GM23338 (cell line): ENCODE measurements around the gene FBXW10B. TPM values are rescaled to one million over a fixed set of nuclear protein-coding genes. Genes with fewer than 3 reads are reported as not detected.
"Not testable (repeated sequence)": the region's sequence is repeated elsewhere in the genome, so short reads cannot be mapped to it uniquely, and the experiment has no call there.

Source experiments
- ATAC-seq: fragments of 200-7000 bp; cut with Tn5 transposase; 3 replicates; pipeline ENCODE4 v1.9.1; 2020
- DNase-seq: peaks from one replicate; pipeline ENCODE4 v3.0.0-alpha.2; 2015; ENCODE audit warnings: low spot score
- H2AFZ ChIP-seq: fragments of 200-600 bp; sonication (generic); 2 replicates; pipeline ENCODE4 v1.8.0; 2016; ENCODE audit warnings: antibody characterized with exemption, mild to moderate bottlenecking, moderate library complexity
- H3F3A ChIP-seq: fragments of 200-600 bp; sonication (generic); replicated peaks from 2 replicates; pipeline ENCODE4 v1.8.0; 2017; ENCODE audit warnings: antibody characterized with exemption, mixed run types, low read depth
- H3K27ac ChIP-seq: fragments of 200-600 bp; sonication (generic); 2 replicates; pipeline ENCODE4 v1.6.1; 2016; ENCODE audit warnings: low read depth
- H3K27me3 ChIP-seq: fragments of 200-600 bp; sonication (generic); 2 replicates; pipeline ENCODE4 v1.8.0; 2016; ENCODE audit warnings: mild to moderate bottlenecking, mixed run types, moderate library complexity; ENCODE audit not compliant: insufficient read depth
- H3K36me3 ChIP-seq: fragments of 200-600 bp; sonication (generic); 2 replicates; pipeline ENCODE4 v1.8.0; 2016; ENCODE audit warnings: mild to moderate bottlenecking; ENCODE audit not compliant: insufficient read depth
- H3K4me1 ChIP-seq: fragments of 200-600 bp; sonication (generic); 2 replicates; pipeline ENCODE4 v1.8.0; 2016; ENCODE audit warnings: mild to moderate bottlenecking, moderate library complexity; ENCODE audit not compliant: insufficient read depth
- H3K4me2 ChIP-seq: fragments of 200-600 bp; sonication (generic); 2 replicates; pipeline ENCODE4 v1.7.1; 2017; ENCODE audit warnings: mixed run types
- H3K4me3 ChIP-seq: fragments of 200-600 bp; sonication (generic); 2 replicates; pipeline ENCODE4 v1.6.1; 2016; ENCODE audit warnings: mixed run types
- H3K79me2 ChIP-seq: fragments of 200-600 bp; sonication (generic); replicated peaks from 2 replicates; pipeline ENCODE4 v1.8.0; 2017; ENCODE audit warnings: mild to moderate bottlenecking; ENCODE audit not compliant: insufficient read depth
- H3K9me2 ChIP-seq: fragments of 200-600 bp; sonication (generic); 2 replicates; pipeline ENCODE4 v1.8.0; 2017; ENCODE audit not compliant: insufficient read depth
- H4K20me1 ChIP-seq: fragments of 200-600 bp; sonication (generic); replicated peaks from 2 replicates; pipeline ENCODE4 v1.8.0; 2017; ENCODE audit warnings: mild to moderate bottlenecking; ENCODE audit not compliant: insufficient read depth
- H3K27ac Mint-ChIP-seq: 2 replicates; pipeline ENCODE4 v1.8.0; 2020; ENCODE audit warnings: inconsistent platforms, mild to moderate bottlenecking, moderate library complexity, mixed read lengths
- H3K27me3 Mint-ChIP-seq: 3 replicates; pipeline ENCODE4 v1.8.0; 2022; ENCODE audit warnings: low read depth, mild to moderate bottlenecking, moderate library complexity, mixed read lengths, inconsistent platforms; ENCODE audit not compliant: insufficient read depth, poor library complexity
- H3K36me3 Mint-ChIP-seq: 3 replicates; pipeline ENCODE4 v1.8.0; 2021; ENCODE audit warnings: low read depth, mild to moderate bottlenecking, inconsistent platforms, moderate library complexity, mixed read lengths
- H3K4me1 Mint-ChIP-seq: 3 replicates; pipeline ENCODE4 v1.8.0; 2020; ENCODE audit warnings: mild to moderate bottlenecking, inconsistent platforms, mixed read lengths
- H3K4me3 Mint-ChIP-seq: 3 replicates; pipeline ENCODE4 v1.8.0; 2021; ENCODE audit warnings: moderate library complexity, mild to moderate bottlenecking, inconsistent platforms, mixed read lengths
- H3K9me3 Mint-ChIP-seq: 3 replicates; pipeline ENCODE4 v1.8.0; 2020; ENCODE audit warnings: moderate library complexity, mild to moderate bottlenecking, inconsistent platforms, mixed read lengths
- polyA plus RNA-seq: library from polyadenylated mRNA; unstranded; fragments of >200 nt; fragmentation: Nextera tagmentation; extraction: Ambion mirVana; gene quantifications from 2 replicates; pipeline ENCODE4 v1.2.1, GENCODE V29; 2016
- total RNA-seq: library from RNA; depleted of rRNA; stranded (reverse); fragments of >200 nt; shearing (Covaris generic); gene quantifications from 2 replicates; pipeline ENCODE4 v1.2.3, GENCODE V29; 2014

Gene FBXW10B
- total and polyA plus RNA-seq, 2 experiments from 2014 or later = 0.31 TPM; not detected in 1

DNA sequence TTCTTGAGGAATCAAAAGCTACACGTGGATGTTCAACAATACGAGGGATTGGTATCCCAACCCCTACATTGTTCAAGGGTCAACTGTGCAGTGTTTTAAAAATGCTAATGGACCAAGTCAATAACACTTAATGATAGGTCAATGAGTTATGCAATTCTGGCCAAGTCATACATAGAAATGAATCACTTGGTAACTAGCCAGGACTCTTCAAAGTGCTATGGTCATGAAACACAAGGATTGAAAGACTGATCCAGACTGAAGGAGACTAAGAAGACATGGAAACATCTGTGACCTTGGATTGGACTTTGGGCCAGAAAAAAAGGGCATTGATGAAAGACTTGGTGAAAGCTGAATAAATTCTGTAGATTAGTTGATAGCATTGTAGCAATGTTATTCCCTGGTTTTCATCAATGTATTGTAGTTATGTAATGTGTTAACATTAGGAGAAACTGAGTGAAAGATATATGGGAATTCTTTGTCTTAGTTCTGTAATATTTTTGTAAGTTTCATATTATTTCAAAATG, 11.5 kb upstream of the FBXW10B start:
- not testable (repeated sequence) for H3K9me3 Mint-ChIP-seq, ATAC-seq, H3K4me3 Mint-ChIP-seq, H3K4me3 ChIP-seq, H4K20me1 ChIP-seq, H2AFZ ChIP-seq, H3K27me3 ChIP-seq, H3K79me2 ChIP-seq, H3K4me1 Mint-ChIP-seq, H3K27ac ChIP-seq, H3K27ac Mint-ChIP-seq, H3F3A ChIP-seq, H3K27me3 Mint-ChIP-seq, H3K36me3 ChIP-seq, H3K4me2 ChIP-seq, H3K4me1 ChIP-seq, DNase-seq, H3K9me2 ChIP-seq
- peaks cover 33% of the 10 kb centered on the region for H3K36me3 Mint-ChIP-seq

- H3K27ac ChIP-seq, H3K4me3 Mint-ChIP-seq, H3K4me3 ChIP-seq, H3K27me3 ChIP-seq, H3K79me2 ChIP-seq, H3K27me3 Mint-ChIP-seq, H3K9me3 Mint-ChIP-seq, H3K4me1 ChIP-seq, H3K4me1 Mint-ChIP-seq, H2AFZ ChIP-seq, H3K9me2 ChIP-seq, ATAC-seq, H3K4me2 ChIP-seq, H3F3A ChIP-seq, H3K36me3 ChIP-seq, H4K20me1 ChIP-seq, DNase-seq, H3K27ac Mint-ChIP-seq: not testable (repeated sequence)
- peaks cover 27% of the 10 kb centered on the region for H3K36me3 Mint-ChIP-seq
Measured at GRCh38 chr17:15629991-15630390, 10.5 kb upstream of the FBXW10B start.

DNA sequence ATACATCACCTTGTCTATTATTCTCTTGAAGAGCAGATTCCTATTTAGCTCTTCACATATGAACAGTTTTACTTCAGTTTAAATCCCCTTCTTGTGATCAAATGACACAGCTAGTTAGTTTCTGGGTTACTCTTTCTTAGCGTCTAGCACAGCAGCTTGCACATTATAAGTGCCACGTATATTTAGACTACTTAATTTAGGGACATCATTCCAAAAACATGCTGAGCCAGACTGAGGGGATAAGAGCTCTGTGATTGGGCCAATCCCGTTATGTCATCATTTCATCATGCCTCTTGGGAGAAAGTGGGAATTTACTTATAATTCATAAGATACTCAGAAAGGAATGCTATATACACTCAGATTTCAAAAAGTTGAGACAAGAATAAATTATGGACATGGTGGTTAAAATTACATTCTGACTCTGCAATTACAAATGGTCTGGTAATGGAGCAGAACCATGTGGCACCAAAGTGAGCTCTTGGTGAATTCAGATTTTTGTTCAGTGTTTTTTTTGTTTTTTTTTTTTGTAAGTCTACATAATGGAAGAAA, 4.2 kb upstream of the FBXW10B start:
- not testable (repeated sequence) for H2AFZ ChIP-seq, H3K27me3 ChIP-seq, DNase-seq, H3K27me3 Mint-ChIP-seq, H3K4me3 ChIP-seq, ATAC-seq, H3K4me3 Mint-ChIP-seq, H3K27ac ChIP-seq, H3K9me2 ChIP-seq, H3K4me2 ChIP-seq, H3K36me3 Mint-ChIP-seq, H3K27ac Mint-ChIP-seq, H3K4me1 Mint-ChIP-seq, H3F3A ChIP-seq, H3K36me3 ChIP-seq, H3K4me1 ChIP-seq, H3K79me2 ChIP-seq, H4K20me1 ChIP-seq, H3K9me3 Mint-ChIP-seq

GRCh38 chr17:15623255-15623654, 3.8 kb upstream of the FBXW10B start:
- not testable (repeated sequence) for H3K27me3 ChIP-seq, H3K27me3 Mint-ChIP-seq

DNA sequence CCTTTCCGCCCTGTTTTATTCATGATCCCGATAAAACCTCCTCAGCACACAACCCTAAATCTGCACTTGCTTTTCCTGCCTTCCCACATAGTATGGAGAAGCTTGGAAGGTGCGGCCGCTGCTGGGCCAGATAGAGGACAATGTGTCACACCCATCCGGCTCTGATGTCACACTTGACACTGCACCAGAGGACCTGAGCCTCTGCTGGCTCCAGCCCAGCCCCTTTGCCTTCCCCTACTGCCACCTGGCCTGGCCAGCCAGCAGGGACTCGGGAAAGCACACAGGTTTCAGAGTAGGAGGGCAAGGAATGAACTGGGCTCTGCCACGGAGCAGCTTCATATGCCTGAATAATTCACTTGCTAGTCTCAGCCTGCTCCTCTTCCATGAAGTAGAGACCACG, 2.6 kb upstream of the FBXW10B start:
- not testable (repeated sequence) for H3K79me2 ChIP-seq, H3K27me3 Mint-ChIP-seq, H3K27ac ChIP-seq, H3K27ac Mint-ChIP-seq, H3K4me1 ChIP-seq, DNase-seq, H3K9me2 ChIP-seq, H3K36me3 Mint-ChIP-seq, H3K4me3 ChIP-seq, ATAC-seq, H3K4me1 Mint-ChIP-seq, H3K36me3 ChIP-seq, H3K27me3 ChIP-seq, H3K9me3 Mint-ChIP-seq, H3F3A ChIP-seq, H3K4me2 ChIP-seq, H2AFZ ChIP-seq, H4K20me1 ChIP-seq, H3K4me3 Mint-ChIP-seq

More at GRCh38 chr17:15623255-15623654, 3.8 kb upstream of the FBXW10B start:
- H3K4me1 Mint-ChIP-seq, H3K4me1 ChIP-seq, H4K20me1 ChIP-seq, H3K79me2 ChIP-seq, H2AFZ ChIP-seq, H3K36me3 ChIP-seq, H3K27ac Mint-ChIP-seq, H3K27ac ChIP-seq, H3K4me3 ChIP-seq, H3K36me3 Mint-ChIP-seq, H3F3A ChIP-seq, ATAC-seq, H3K4me3 Mint-ChIP-seq, H3K4me2 ChIP-seq, H3K9me3 Mint-ChIP-seq, H3K9me2 ChIP-seq, DNase-seq: not testable (repeated sequence)

- not testable (repeated sequence) for H3K4me3 ChIP-seq, H3K9me2 ChIP-seq, ATAC-seq, H3K27ac ChIP-seq, H4K20me1 ChIP-seq, H3F3A ChIP-seq, H3K79me2 ChIP-seq, H3K4me1 ChIP-seq, H3K27ac Mint-ChIP-seq, H2AFZ ChIP-seq, H3K36me3 Mint-ChIP-seq, H3K4me2 ChIP-seq, H3K4me1 Mint-ChIP-seq, H3K27me3 Mint-ChIP-seq, H3K27me3 ChIP-seq, H3K4me3 Mint-ChIP-seq, H3K36me3 ChIP-seq, DNase-seq, H3K9me3 Mint-ChIP-seq
Measured at GRCh38 chr17:15616828-15617227, 2.7 kb downstream of the FBXW10B start.

DNA sequence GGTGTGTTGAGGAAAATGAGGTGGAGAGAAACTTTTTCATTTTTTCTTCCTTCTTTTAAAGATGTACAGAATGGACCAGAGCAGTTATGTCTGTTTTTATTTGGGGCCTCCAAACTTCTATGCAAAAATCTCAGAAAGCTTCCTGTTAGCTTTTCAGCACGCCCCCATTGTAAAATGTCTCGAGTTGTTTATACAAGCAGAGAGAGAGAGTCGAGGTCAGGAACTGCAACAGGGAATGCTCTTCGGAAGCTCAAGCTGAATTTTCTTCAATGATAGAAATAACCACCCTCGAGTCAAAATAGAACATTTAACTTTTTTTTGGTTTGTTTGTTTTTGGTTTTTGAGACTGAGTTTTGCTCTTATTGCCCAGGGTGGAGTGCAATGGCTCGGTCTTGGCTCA, 3.7 kb downstream of the FBXW10B start:
- not testable (repeated sequence) for H3F3A ChIP-seq, ATAC-seq, H3K9me3 Mint-ChIP-seq, H3K4me1 Mint-ChIP-seq, H3K4me1 ChIP-seq, H3K4me3 ChIP-seq, H3K36me3 ChIP-seq, H3K27ac Mint-ChIP-seq, H2AFZ ChIP-seq, H3K27me3 Mint-ChIP-seq, DNase-seq, H3K4me3 Mint-ChIP-seq, H3K27ac ChIP-seq, H3K27me3 ChIP-seq, H4K20me1 ChIP-seq, H3K79me2 ChIP-seq, H3K4me2 ChIP-seq, H3K9me2 ChIP-seq, H3K36me3 Mint-ChIP-seq
